ENCODE measurements around the gene CBLB.

GRCh38 chr3:105805404-105805803 lies 63.4 kb downstream of the CBLB start:
- no peak for TF ChIP-seq CTCF (conservative IDR thresholded peaks at IDR 0.05; ENCODE audit: low read depth, low read length)
- no peak for TF ChIP-seq RAD21 (IDR thresholded peaks at IDR 0.05; ENCODE audit: low read length)
- TF ChIP-seq SMC3 (IDR thresholded peaks at IDR 0.05; ENCODE audit: low read depth, low read length) = no peak
- TF ChIP-seq POLR2A (IDR thresholded peaks at IDR 0.05; ENCODE audit: low read depth, low read length) = no peak
- no peak for TF ChIP-seq MAFK (IDR thresholded peaks at IDR 0.05; ENCODE audit: low read depth, low read length)
- TF ChIP-seq NFE2L2 (IDR thresholded peaks at IDR 0.05; ENCODE audit: low read depth, low read length) = no peak
- no peak for TF ChIP-seq CHD1 (IDR thresholded peaks at IDR 0.05; ENCODE audit: low read depth, low read length)
- no peak for TF ChIP-seq RFX5 (IDR thresholded peaks at IDR 0.05; ENCODE audit: low read depth, low read length)
- no peak for TF ChIP-seq ELK1 (IDR thresholded peaks at IDR 0.05; ENCODE audit: borderline replicate concordance, low read depth, low read length)
- no peak for TF ChIP-seq CEBPB (IDR thresholded peaks at IDR 0.05; ENCODE audit: low read depth, low read length)
- TF ChIP-seq MXI1 (IDR thresholded peaks at IDR 0.05; ENCODE audit: borderline replicate concordance, low read depth, low read length) = no peak
- no peak for TF ChIP-seq USF2 (IDR thresholded peaks at IDR 0.05; ENCODE audit: low read depth, low read length)
- TF ChIP-seq MAZ (IDR thresholded peaks at IDR 0.05; ENCODE audit: borderline replicate concordance, low read depth, low read length) = no peak
- no peak for TF ChIP-seq RCOR1 (IDR thresholded peaks at IDR 0.05; ENCODE audit: insufficient replicate concordance, low read length)
